Measurements from ENCODE around the gene MAP3K3.

MAP3K3 gene

DNA sequence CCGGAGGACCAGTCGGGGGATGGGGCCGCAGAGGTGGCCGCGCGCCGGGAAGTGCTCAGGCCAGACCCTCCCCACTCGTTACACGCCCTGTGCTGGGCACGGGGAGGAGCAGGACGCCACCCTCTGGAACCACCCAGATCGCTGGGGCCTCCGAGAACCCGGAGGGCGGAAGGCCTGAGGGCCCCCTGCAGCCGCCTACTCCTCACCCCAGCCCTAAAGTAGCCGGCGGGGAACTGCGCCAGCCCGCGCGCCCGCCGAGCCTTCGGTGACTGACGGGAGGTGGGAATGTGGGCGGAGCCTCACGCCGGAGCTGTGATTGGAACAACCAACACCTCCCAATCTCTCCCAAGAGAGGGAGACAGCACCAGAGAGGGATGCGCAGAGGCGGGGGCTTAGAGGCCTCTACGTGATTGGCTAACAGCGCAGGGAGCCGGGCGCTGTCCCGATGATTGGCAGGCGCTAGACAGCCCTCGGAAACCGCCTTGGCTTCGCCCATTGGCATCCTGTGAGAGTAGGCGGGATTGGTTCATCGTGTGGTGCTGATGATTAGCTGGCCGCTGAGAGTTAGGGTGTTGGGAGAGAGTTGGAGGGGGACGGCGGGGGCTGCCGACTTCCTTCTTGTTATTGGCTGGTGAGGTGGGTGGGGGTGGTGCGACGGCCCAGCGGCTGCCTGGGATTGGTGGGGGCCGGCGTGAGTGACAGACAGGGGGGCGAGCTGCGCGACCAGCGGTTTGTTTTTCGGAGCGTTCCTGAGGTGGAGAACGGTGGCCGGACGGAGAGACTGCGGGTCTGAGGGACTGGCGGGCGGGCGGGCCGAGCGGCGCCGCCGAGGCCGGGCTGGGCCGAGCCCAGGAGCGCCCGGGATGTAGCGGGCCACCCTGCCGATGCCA, at the start of gene MAP3K3:
Gene MAP3K3 (plus strand): TSS at position 734 of the 890 bp plus-strand sequence. CDS start 343 bp downstream, outside the sequence.
- TF ChIP-seq, protein P1, sequence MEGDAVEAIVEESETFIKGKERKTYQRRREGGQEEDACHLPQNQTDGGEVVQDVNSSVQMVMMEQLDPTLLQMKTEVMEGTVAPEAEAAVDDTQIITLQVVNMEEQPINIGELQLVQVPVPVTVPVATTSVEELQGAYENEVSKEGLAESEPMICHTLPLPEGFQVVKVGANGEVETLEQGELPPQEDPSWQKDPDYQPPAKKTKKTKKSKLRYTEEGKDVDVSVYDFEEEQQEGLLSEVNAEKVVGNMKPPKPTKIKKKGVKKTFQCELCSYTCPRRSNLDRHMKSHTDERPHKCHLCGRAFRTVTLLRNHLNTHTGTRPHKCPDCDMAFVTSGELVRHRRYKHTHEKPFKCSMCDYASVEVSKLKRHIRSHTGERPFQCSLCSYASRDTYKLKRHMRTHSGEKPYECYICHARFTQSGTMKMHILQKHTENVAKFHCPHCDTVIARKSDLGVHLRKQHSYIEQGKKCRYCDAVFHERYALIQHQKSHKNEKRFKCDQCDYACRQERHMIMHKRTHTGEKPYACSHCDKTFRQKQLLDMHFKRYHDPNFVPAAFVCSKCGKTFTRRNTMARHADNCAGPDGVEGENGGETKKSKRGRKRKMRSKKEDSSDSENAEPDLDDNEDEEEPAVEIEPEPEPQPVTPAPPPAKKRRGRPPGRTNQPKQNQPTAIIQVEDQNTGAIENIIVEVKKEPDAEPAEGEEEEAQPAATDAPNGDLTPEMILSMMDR (conservative IDR thresholded peaks at IDR 0.05; ENCODE audit: low read depth), result no peak
- CTCF ChIA-PET, result interaction anchor here (0.6 to 1.0 kb wide), 4 partner anchors 9 to 152 kb away, joined by 3 read pairs; partner anchors contain the start of gene CCDC47
- H3K27ac ChIP-seq, result peak within 1 kb of the TSS; percentile 94
- peak; percentile 100 for DNase-seq (ENCODE audit: low spot score)
- POLR2A ChIA-PET (ENCODE audit: low non-redundant PET), result interaction anchor here (0.5 to 0.6 kb wide), 4 partner anchors 16 to 1157 kb away, joined by 3 to 7 read pairs (median 4); no protein-coding TSS in a partner anchor

DNA sequence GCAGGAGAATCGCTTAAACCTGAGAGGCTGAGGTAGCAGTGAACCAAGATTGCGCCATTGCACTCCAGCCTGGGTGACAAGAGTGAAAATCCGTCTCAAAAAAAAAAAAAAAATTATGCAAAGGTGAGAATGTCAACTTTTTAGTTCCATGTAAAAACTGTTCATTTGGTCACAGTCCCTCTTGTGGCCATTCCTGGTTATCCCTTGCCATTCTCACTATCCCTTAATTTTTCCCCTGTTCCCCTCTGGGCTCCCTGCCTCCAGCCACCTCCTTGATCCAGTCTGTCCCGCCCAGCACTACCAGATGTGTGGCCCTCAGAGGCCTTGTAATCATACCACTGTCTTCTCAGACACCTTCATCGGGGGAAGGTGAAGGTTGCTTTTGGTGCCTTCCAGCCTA, 48.6 kb upstream of the MAP3K3 start:
- ChIA-PET CTCF (interaction anchor here (0.6 to 1.1 kb wide), 3 partner anchors 23 to 138 kb away, joined by 3 to 5 read pairs (median 5); no protein-coding TSS in a partner anchor), POLR2A (ENCODE audit: low non-redundant PET) (no interaction called here)

DNA sequence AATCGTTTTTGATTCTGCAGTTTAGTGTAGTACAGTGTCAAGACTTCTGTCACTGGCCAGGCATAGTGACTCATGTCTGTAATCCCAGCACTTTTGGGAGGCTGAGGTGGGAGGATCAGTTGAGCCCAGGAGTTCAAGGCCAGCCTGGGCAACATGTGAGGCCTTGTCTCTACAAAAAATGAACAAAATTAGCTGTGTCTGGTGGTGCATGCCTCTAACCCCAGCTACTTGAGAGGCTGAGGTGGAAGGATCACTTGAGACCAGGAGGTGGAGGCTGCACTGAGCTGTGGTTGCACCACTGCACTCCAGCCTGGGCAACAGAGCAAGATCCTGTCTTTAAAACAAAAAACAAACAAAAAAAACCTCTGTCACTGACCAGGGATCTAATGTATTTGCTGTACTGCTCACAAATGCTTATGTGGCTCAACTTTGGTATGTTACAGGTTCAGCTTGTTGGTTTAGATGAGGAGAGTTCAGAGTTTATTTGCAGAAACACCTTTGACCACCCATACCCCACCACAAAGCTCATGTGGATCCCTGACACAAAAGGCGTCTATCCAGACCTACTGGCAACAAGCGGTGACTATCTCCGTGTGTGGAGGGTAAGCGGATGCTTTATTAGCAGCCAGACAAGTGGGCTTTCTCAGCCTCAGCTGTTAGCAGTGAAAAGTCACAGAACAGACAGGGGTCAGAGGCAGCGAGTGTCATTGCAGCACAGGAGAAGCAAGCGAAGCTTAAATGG, 44.0 kb upstream of the MAP3K3 start:
- ChIA-PET CTCF (no interaction called here), POLR2A (ENCODE audit: low non-redundant PET) (no interaction called here)
- H3K27ac ChIP-seq, result no peak overlapping the region
- TF ChIP-seq, protein P1 (conservative IDR thresholded peaks at IDR 0.05; ENCODE audit: low read depth), result no peak
- DNase-seq (ENCODE audit: low spot score), result no peak

More for the DNA sequence above, 48.6 kb upstream of the MAP3K3 start:
- TF ChIP-seq, protein P1 (conservative IDR thresholded peaks at IDR 0.05; ENCODE audit: low read depth), result peak; percentile 29
- DNase-seq (ENCODE audit: low spot score), result no peak
- no peak overlapping the region for H3K27ac ChIP-seq

DNA sequence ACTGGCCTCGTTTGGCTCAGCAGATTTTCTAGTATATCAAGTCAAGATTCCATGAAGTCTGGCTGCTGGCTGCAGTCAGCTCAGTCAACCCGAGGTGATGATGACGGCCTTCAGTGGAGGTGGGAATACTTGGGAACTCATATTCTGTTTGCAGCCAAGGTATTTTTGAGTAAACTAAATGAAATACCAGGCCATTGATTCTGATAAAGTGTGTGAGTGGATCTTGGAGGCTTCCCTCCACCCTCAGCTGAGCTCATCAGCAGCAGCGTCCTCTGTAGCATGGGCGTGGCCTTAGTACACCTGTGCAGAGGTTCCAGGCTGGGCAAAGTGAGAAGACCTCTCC, 43.5 kb upstream of the MAP3K3 start:
- POLR2A ChIA-PET (ENCODE audit: low non-redundant PET), result no interaction called here
- CTCF ChIA-PET, result no interaction called here
- no peak overlapping the region for H3K27ac ChIP-seq
- TF ChIP-seq, protein P1 (conservative IDR thresholded peaks at IDR 0.05; ENCODE audit: low read depth), result no peak
- DNase-seq (ENCODE audit: low spot score), result no peak

DNA sequence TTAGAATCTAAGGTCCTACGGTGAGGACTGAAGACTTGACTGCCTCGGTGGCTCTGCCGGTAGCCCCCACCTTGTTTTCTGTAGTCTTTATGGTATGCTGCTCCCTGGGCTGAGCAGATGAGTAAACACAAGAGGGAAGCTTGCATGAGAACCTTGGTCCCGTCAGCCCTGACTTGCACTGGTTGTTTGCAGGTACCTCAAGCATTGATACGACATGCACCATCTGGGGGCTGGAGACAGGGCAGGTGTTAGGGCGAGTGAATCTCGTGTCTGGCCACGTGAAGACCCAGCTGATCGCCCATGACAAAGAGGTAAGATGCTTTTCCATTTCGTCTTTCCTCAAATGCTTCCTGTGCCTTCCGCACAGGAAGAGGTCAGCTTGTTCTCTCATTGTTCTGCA, 42.6 kb upstream of the MAP3K3 start:
- H3K27ac ChIP-seq, result no peak overlapping the region
- ChIA-PET CTCF (interaction anchor here (0.6 kb wide), 1 partner anchor 128 kb away, joined by 3 read pairs; no protein-coding TSS in a partner anchor), POLR2A (ENCODE audit: low non-redundant PET) (no interaction called here)
- TF ChIP-seq, protein P1 (conservative IDR thresholded peaks at IDR 0.05; ENCODE audit: low read depth), result no peak
- no peak for DNase-seq (ENCODE audit: low spot score)

DNA sequence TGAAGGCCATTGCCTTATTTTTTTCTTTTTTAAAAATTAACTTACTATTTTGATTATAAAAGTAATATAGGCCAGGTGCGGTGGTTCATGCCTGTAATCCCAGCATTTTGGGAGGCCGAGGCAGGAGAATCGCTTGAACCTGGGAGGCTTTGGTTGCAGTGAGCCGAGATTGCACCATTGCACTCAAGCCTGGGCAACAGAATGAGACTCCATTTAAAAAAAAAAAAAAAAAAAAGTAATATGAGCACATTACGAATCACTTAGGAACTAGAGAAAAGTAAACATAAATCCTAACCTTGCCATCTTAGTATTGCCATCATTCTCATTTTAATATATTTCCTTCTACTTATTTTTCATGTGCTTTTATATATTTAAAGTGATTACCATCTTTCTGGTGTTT, 34.4 kb upstream of the MAP3K3 start:
- H3K27ac ChIP-seq, result no peak overlapping the region
- TF ChIP-seq, protein P1 (conservative IDR thresholded peaks at IDR 0.05; ENCODE audit: low read depth), result no peak
- ChIA-PET POLR2A (ENCODE audit: low non-redundant PET) (no interaction called here), CTCF (no interaction called here)
- DNase-seq (ENCODE audit: low spot score), result no peak

All from RWPE1 (cell line).